MM.1S (cell line): ENCODE results near the gene TNFAIP8.

Source experiments
- EZH2 ChIP-seq: fragments of 300-600 bp; sonication (generic); optimal IDR thresholded peaks from 2 replicates; pipeline ENCODE3; 2017; ENCODE audit warnings: low read depth, mild to moderate bottlenecking, antibody characterized with exemption, low read length, mixed read lengths
- EZH2phosphoT487 ChIP-seq: fragments of 300-600 bp; sonication (generic); IDR thresholded peaks from 2 replicates; pipeline ENCODE4 v1.6.1; 2018; ENCODE audit warnings: antibody characterized with exemption, low read length
- TF ChIP-seq, protein P1 (sequence below): fragments of 300-600 bp; sonication (generic); IDR thresholded peaks from 2 replicates; pipeline ENCODE4 v1.5.1; 2016; ENCODE audit warnings: antibody characterized with exemption, low read length, mixed read lengths

DNA sequence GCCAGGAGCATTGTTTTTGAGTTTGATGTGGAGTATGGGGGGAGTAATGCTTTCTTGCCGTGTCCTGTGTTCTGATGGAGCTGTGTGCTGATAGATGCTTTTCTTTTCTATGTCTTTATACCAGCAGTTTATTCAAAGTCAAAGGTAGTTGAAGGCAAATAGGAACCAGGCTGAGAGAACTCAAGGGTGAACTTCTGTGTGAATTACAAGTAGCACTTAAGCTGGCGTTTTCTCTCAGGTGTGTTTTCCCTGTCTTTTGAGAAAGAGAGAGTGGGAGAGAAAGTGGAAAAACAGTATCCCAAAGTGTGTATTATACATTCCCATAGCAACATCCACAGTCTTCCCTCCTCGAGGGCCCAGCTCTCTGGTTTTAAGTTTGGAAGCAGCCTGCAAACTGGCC, 1.5 kb downstream of the TNFAIP8 start:
- TF ChIP-seq, protein P1, sequence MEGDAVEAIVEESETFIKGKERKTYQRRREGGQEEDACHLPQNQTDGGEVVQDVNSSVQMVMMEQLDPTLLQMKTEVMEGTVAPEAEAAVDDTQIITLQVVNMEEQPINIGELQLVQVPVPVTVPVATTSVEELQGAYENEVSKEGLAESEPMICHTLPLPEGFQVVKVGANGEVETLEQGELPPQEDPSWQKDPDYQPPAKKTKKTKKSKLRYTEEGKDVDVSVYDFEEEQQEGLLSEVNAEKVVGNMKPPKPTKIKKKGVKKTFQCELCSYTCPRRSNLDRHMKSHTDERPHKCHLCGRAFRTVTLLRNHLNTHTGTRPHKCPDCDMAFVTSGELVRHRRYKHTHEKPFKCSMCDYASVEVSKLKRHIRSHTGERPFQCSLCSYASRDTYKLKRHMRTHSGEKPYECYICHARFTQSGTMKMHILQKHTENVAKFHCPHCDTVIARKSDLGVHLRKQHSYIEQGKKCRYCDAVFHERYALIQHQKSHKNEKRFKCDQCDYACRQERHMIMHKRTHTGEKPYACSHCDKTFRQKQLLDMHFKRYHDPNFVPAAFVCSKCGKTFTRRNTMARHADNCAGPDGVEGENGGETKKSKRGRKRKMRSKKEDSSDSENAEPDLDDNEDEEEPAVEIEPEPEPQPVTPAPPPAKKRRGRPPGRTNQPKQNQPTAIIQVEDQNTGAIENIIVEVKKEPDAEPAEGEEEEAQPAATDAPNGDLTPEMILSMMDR, result no peak
- TF ChIP-seq EZH2, result no peak
- no peak for TF ChIP-seq EZH2phosphoT487
